ENCODE measurements around the gene TMEM43.

The TMEM43 gene

DNA sequence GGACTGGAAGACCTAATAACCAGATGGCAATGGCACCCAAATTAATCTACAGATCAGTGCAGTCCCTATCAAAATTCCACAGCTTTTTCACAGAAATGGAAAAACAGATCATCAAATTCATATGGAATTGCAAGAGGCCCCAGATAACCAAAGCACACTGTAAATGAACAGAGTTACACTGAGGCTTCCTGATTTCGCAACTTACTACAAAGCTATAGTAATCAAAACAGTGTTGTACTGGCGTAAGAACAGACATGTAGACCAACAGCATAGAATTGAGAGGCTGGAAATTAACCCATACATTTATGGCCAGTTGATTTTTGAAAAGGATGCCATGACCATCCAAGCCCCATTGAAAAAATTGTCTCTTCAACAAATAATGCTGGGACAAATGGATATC is 37.3 kb downstream of the TMEM43 start:
- H3K27ac Mint-ChIP-seq, result no peak overlapping the region
- H3K9me3 Mint-ChIP-seq, result peaks cover 12% of the 10 kb centered on the region
- no peaks in the 10 kb centered on the region for H3K27me3 Mint-ChIP-seq
- no peaks in the 10 kb centered on the region for H3K4me1 Mint-ChIP-seq (ENCODE audit: low read depth)
- H3K36me3 Mint-ChIP-seq (ENCODE audit: low read depth), result peaks cover 99% of the 10 kb centered on the region
- H3K4me3 Mint-ChIP-seq, result no peak overlapping the region

- peaks cover 12% of the 10 kb centered on the region for H3K4me1 Mint-ChIP-seq (ENCODE audit: low read depth)
- peaks cover 95% of the 10 kb centered on the region for H3K36me3 Mint-ChIP-seq (ENCODE audit: low read depth)
- no peak overlapping the region for H3K4me3 Mint-ChIP-seq
- peaks cover 6% of the 10 kb centered on the region for H3K9me3 Mint-ChIP-seq
- no peaks in the 10 kb centered on the region for H3K27me3 Mint-ChIP-seq
- no peak overlapping the region for H3K27ac Mint-ChIP-seq
Measured at GRCh38 chr3:14166877-14167603, 42.2 kb downstream of the TMEM43 start.

GRCh38 chr3:14169435-14169834 is 44.6 kb downstream of the TMEM43 start:
- Mint-ChIP-seq H3K4me3 (no peak overlapping the region), H3K36me3 (ENCODE audit: low read depth) (peaks cover 84% of the 10 kb centered on the region), H3K27me3 (no peaks in the 10 kb centered on the region), H3K27ac (no peak overlapping the region), H3K4me1 (ENCODE audit: low read depth) (peaks cover 25% of the 10 kb centered on the region), H3K9me3 (no peaks in the 10 kb centered on the region)

- H3K27me3 Mint-ChIP-seq, result no peaks in the 10 kb centered on the region
- peaks cover 80% of the 10 kb centered on the region for H3K36me3 Mint-ChIP-seq (ENCODE audit: low read depth)
- no peak overlapping the region for H3K27ac Mint-ChIP-seq
- H3K4me1 Mint-ChIP-seq (ENCODE audit: low read depth), result peaks cover 29% of the 10 kb centered on the region
- H3K9me3 Mint-ChIP-seq, result no peaks in the 10 kb centered on the region
- H3K4me3 Mint-ChIP-seq, result no peak overlapping the region
Measured at GRCh38 chr3:14169871-14170270, 45.0 kb downstream of the TMEM43 start.

DNA sequence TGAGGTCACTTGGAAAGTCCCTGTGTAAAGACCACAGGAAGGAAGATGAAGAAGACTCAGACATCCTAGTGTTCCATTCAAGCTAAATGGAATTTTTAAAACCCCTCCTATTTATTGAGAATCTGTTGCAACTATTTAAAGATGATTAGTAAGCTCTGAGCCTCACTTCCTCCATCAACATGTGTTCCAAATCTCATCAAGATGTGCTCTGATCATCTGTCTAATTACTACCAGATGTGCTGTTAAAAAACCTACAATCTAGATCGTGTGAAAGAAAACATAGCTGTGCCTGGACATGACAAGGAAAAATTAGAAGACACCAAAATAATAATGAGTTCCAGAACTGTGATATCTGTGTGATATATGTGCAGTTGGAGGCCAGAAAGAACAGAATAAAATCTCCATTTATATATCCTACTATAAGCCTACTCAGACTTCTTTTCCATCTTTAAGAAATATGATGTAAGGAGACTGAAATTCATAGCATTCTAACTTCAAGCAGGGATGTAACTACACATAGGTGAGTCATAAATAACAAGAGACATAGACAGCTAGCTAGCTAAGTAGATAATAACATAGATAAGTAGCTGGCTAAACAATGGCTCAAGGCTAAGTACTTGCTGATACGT is 45.8 kb downstream of the TMEM43 start:
- Mint-ChIP-seq H3K4me1 (ENCODE audit: low read depth) (peaks cover 37% of the 10 kb centered on the region), H3K27me3 (no peaks in the 10 kb centered on the region), H3K27ac (peak overlapping the region; percentile 24), H3K4me3 (no peak overlapping the region), H3K36me3 (ENCODE audit: low read depth) (peaks cover 72% of the 10 kb centered on the region), H3K9me3 (no peaks in the 10 kb centered on the region)

- Mint-ChIP-seq H3K27ac (no peak overlapping the region), H3K9me3 (no peaks in the 10 kb centered on the region), H3K4me1 (ENCODE audit: low read depth) (peaks cover 53% of the 10 kb centered on the region), H3K27me3 (no peaks in the 10 kb centered on the region), H3K36me3 (ENCODE audit: low read depth) (peaks cover 55% of the 10 kb centered on the region), H3K4me3 (no peak overlapping the region)
Measured at GRCh38 chr3:14172496-14172895, 47.6 kb downstream of the TMEM43 start.

GRCh38 chr3:14174483-14174882 is 49.6 kb downstream of the TMEM43 start:
- Mint-ChIP-seq H3K4me3 (no peak overlapping the region), H3K27ac (no peak overlapping the region), H3K9me3 (no peaks in the 10 kb centered on the region), H3K36me3 (ENCODE audit: low read depth) (peaks cover 42% of the 10 kb centered on the region), H3K4me1 (ENCODE audit: low read depth) (peaks cover 69% of the 10 kb centered on the region), H3K27me3 (no peaks in the 10 kb centered on the region)

GRCh38 chr3:14175383-14176037 is 50.7 kb downstream of the TMEM43 start:
- Mint-ChIP-seq H3K4me3 (peak overlapping the region; percentile 60), H3K4me1 (ENCODE audit: low read depth) (peaks cover 72% of the 10 kb centered on the region), H3K27me3 (no peaks in the 10 kb centered on the region), H3K27ac (peak overlapping the region; percentile 67), H3K36me3 (ENCODE audit: low read depth) (peaks cover 32% of the 10 kb centered on the region), H3K9me3 (no peaks in the 10 kb centered on the region)

DNA sequence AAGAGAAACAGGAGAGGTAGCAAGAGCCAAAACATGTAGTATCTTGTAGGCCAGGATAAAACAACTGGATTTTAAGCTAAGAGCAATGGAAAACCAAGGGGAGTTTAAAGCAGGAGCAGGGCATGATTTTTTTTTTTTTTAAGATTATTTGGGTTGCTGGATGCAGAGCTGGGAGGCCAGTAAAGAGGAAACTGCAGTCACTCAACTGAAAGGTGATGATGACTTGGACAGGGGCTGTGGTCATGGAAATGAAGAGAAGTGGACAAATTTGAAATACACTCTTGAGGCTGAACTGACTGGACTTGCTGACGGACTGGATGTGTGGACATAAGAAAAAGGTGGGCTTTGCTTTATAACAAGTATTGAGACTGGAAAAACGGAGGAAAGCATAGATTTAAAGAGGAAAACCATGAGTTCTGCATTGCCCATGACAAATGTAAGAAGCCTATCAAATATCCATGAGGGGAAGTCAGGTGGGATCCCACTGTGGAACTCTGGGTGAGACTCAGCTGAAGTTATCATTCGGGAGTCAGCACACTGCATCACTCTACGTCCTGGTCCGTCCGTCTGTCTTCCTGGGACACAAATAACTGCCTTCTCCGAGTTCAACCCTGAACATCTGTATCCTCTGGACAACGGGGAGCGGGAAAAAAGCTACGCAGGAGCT is 52.9 kb downstream of the TMEM43 start:
- Mint-ChIP-seq H3K36me3 (ENCODE audit: low read depth) (peaks cover 24% of the 10 kb centered on the region), H3K27me3 (no peaks in the 10 kb centered on the region), H3K4me1 (ENCODE audit: low read depth) (peaks cover 79% of the 10 kb centered on the region), H3K4me3 (peak overlapping the region; percentile 94), H3K27ac (peak overlapping the region; percentile 97), H3K9me3 (no peaks in the 10 kb centered on the region)

GRCh38 chr3:14178247-14179113 is 53.6 kb downstream of the TMEM43 start, which contains the start of the genes LSM3 and XPC:
Gene LSM3, plus strand, starts transcription at chr3:14178817. Its CDS starts 44 bp downstream, at chr3:14178861.
Gene XPC, minus strand, starts transcription at chr3:14178601. Its CDS starts 33 bp downstream, at chr3:14178568.
- Mint-ChIP-seq H3K4me1 (ENCODE audit: low read depth) (peaks cover 80% of the 10 kb centered on the region), H3K9me3 (no peaks in the 10 kb centered on the region), H3K36me3 (ENCODE audit: low read depth) (peaks cover 24% of the 10 kb centered on the region)

DNA sequence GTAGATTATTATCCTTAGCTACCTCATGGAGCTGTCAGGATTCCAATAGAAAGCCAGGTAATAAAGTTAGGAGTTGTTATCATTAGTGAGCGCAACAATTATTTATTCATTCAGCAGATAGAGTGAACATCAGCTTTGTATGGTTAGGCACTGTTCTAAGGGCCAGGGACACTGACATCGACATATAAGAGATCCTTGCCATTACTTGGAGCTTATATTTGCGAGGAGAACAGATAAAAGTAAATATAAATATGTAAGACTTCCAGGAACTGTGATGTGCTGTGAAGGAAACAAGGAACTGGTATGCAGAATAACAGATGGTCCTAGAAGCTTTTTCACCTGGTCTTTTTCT is 54.2 kb downstream of the TMEM43 start:
- H3K4me3 Mint-ChIP-seq, result peak overlapping the region; percentile 94
- H3K27ac Mint-ChIP-seq, result peak overlapping the region; percentile 97
- no peaks in the 10 kb centered on the region for H3K9me3 Mint-ChIP-seq
- H3K36me3 Mint-ChIP-seq (ENCODE audit: low read depth), result peaks cover 30% of the 10 kb centered on the region
- no peaks in the 10 kb centered on the region for H3K27me3 Mint-ChIP-seq
- H3K4me1 Mint-ChIP-seq (ENCODE audit: low read depth), result peaks cover 79% of the 10 kb centered on the region

More at GRCh38 chr3:14178247-14179113, 53.6 kb downstream of the TMEM43 start, which contains the start of the genes LSM3 and XPC:
- Mint-ChIP-seq H3K4me3 (peak within 1 kb of the TSS; percentile 94), H3K27me3 (no peaks in the 10 kb centered on the region), H3K27ac (peak within 1 kb of the TSS; percentile 97)

DNA sequence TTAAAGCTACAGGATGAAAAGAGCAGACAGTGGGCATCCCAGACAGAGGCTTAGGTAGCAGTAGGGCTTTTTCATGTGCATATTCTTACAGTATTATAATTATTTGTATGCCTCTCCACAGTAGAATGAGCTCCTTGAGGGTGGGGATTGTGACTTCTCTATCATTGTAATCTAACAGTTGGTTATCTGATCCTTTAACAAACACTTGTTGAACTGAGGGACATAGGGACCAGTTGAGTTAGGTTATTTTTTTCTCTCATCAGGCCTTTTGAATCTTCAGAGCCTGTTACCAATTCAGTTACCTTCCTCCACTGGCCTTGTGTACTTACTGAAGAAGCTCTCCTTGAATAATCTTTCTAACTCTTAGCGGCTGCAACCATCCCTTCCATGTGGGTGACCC is 54.9 kb downstream of the TMEM43 start:
- H3K4me3 Mint-ChIP-seq, result peak overlapping the region; percentile 94
- no peaks in the 10 kb centered on the region for H3K9me3 Mint-ChIP-seq
- no peaks in the 10 kb centered on the region for H3K27me3 Mint-ChIP-seq
- H3K36me3 Mint-ChIP-seq (ENCODE audit: low read depth), result peaks cover 32% of the 10 kb centered on the region
- H3K4me1 Mint-ChIP-seq (ENCODE audit: low read depth), result peaks cover 72% of the 10 kb centered on the region
- peak overlapping the region; percentile 97 for H3K27ac Mint-ChIP-seq

DNA sequence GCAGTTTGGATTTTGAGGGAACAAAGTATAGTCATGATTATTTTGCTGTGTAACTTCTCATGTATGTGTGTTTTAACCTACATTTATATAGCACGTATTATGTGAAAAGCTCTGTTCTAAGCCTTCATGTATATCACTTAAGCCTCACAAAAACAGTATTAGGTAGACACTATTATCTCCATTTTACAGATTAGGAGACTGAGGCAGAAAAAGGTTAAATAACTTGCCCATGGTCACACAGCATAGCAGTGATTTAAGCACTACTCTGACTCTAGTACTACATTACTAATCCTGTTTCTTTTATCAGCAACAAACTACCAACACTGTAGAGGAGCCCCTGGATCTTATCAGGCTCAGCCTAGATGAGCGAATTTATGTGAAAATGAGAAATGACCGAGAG is 56.4 kb downstream of the TMEM43 start:
- Mint-ChIP-seq H3K27ac (no peak overlapping the region), H3K36me3 (ENCODE audit: low read depth) (peaks cover 42% of the 10 kb centered on the region), H3K9me3 (no peaks in the 10 kb centered on the region), H3K27me3 (no peaks in the 10 kb centered on the region), H3K4me1 (ENCODE audit: low read depth) (peaks cover 62% of the 10 kb centered on the region), H3K4me3 (no peak overlapping the region)

- H3K27ac Mint-ChIP-seq, result no peak overlapping the region
Measured at GRCh38 chr3:14183015-14183577, 58.2 kb downstream of the TMEM43 start.

More at GRCh38 chr3:14183015-14183577, 58.2 kb downstream of the TMEM43 start:
- Mint-ChIP-seq H3K9me3 (no peaks in the 10 kb centered on the region), H3K4me1 (ENCODE audit: low read depth) (peaks cover 47% of the 10 kb centered on the region), H3K36me3 (ENCODE audit: low read depth) (peaks cover 48% of the 10 kb centered on the region), H3K4me3 (no peak overlapping the region), H3K27me3 (no peaks in the 10 kb centered on the region)
